WTC11 (cell line): ENCODE results near the gene KRTAP10-4. TPM values are rescaled to one million over a fixed set of nuclear protein-coding genes. Genes with fewer than 3 reads are reported as not detected.

Source experiments
- ATAC-seq: fragments of 200-7000 bp; cut with Tn5 transposase; 2 replicates; pipeline ENCODE4 v1.10.0; 2021; ENCODE audit warnings: mild to moderate bottlenecking, moderate library complexity
- CTCF ChIA-PET: fragments of 300-600 bp; sonication (Branson Sonifier 250); formaldehyde crosslinking; loops from one replicate; lab custom pipeline; 2021; ENCODE audit warnings: antibody characterized with exemption; lab: Charles Lee
- POLR2A ChIA-PET: fragments of 350-600 bp; sonication (Branson Sonifier 250); formaldehyde crosslinking; loops from one replicate; lab custom pipeline; 2021; ENCODE audit warnings: antibody characterized with exemption; lab: Charles Lee
- DNase-seq: peaks from one replicate; pipeline ENCODE4 v3.0.0; 2021; ENCODE audit warnings: low spot score
- H3K27ac Mint-ChIP-seq: 2 replicates; pipeline ENCODE4 v1.8.0; 2021; ENCODE audit warnings: mixed read lengths
- H3K27me3 Mint-ChIP-seq: 2 replicates; pipeline ENCODE4 v1.8.0; 2021; ENCODE audit warnings: low read depth, mild to moderate bottlenecking, moderate library complexity, mixed read lengths
- H3K36me3 Mint-ChIP-seq: 2 replicates; pipeline ENCODE4 v1.8.0; 2021; ENCODE audit warnings: mixed read lengths
- H3K4me1 Mint-ChIP-seq: 2 replicates; pipeline ENCODE4 v1.8.0; 2022; ENCODE audit warnings: mixed read lengths
- H3K4me3 Mint-ChIP-seq: 2 replicates; pipeline ENCODE4 v1.8.0; 2021; ENCODE audit warnings: mild to moderate bottlenecking, moderate library complexity, mixed read lengths
- H3K9me3 Mint-ChIP-seq: 2 replicates; pipeline ENCODE4 v1.8.0; 2021; ENCODE audit warnings: mixed read lengths
- AFF4 ChIP-seq: sonication (generic); formaldehyde crosslinking; IDR thresholded peaks from 2 replicates; pipeline ENCODE4 v1.8.1; 2023; ENCODE audit warnings: mild to moderate bottlenecking, missing genetic modification reagents, borderline replicate concordance
- ELF4 ChIP-seq: sonication (generic); formaldehyde crosslinking; IDR thresholded peaks from 2 replicates; pipeline ENCODE4 v1.8.1; 2022; ENCODE audit warnings: low read depth, mild to moderate bottlenecking, moderate library complexity, missing genetic modification reagents
- EMX1 ChIP-seq: fragments of 250-450 bp; sonication (Bioruptor Pico); IDR thresholded peaks from 2 replicates; pipeline ENCODE4 v1.8.0; 2021; ENCODE audit warnings: mild to moderate bottlenecking
- ETV6 ChIP-seq: sonication (generic); formaldehyde crosslinking; IDR thresholded peaks from 2 replicates; pipeline ENCODE4 v1.8.1; 2022; ENCODE audit warnings: mild to moderate bottlenecking, missing genetic modification reagents
- FOXP1 ChIP-seq: sonication (generic); formaldehyde crosslinking; IDR thresholded peaks from 2 replicates; pipeline ENCODE4 v1.8.0; 2022; ENCODE audit warnings: missing genetic modification reagents, mild to moderate bottlenecking, moderate library complexity, borderline replicate concordance
- FOXP4 ChIP-seq: sonication (generic); formaldehyde crosslinking; IDR thresholded peaks from 2 replicates; pipeline ENCODE4 v1.8.0; 2022; ENCODE audit warnings: mild to moderate bottlenecking, missing genetic modification reagents
- IRF1 ChIP-seq: sonication (generic); formaldehyde crosslinking; IDR thresholded peaks from 2 replicates; pipeline ENCODE4 v1.8.0; 2023; ENCODE audit warnings: missing genetic modification reagents
- JAZF1 ChIP-seq: fragments of 250-450 bp; sonication (Bioruptor Pico); IDR thresholded peaks from 2 replicates; pipeline ENCODE4 v1.9.0; 2021; ENCODE audit warnings: moderate library complexity, mild to moderate bottlenecking, inconsistent platforms
- KAT7 ChIP-seq: sonication (generic); formaldehyde crosslinking; IDR thresholded peaks from 2 replicates; pipeline ENCODE4 v1.8.1; 2023; ENCODE audit warnings: missing genetic modification reagents, mild to moderate bottlenecking, borderline replicate concordance
- RELA ChIP-seq: sonication (generic); formaldehyde crosslinking; IDR thresholded peaks from 2 replicates; pipeline ENCODE4 v1.8.1; 2022; ENCODE audit warnings: missing genetic modification reagents, mild to moderate bottlenecking, borderline replicate concordance
- SMAD3 ChIP-seq: sonication (generic); formaldehyde crosslinking; IDR thresholded peaks from 2 replicates; pipeline ENCODE4 v1.8.0; 2022; ENCODE audit warnings: missing genetic modification reagents, mild to moderate bottlenecking, borderline replicate concordance
- TEAD4 ChIP-seq: sonication (generic); formaldehyde crosslinking; IDR thresholded peaks from 2 replicates; pipeline ENCODE4 v1.8.0; 2022; ENCODE audit warnings: mild to moderate bottlenecking, missing genetic modification reagents
- USF2 ChIP-seq: sonication (generic); formaldehyde crosslinking; IDR thresholded peaks from 2 replicates; pipeline ENCODE4 v1.8.1; 2023; ENCODE audit warnings: mild to moderate bottlenecking, missing genetic modification reagents, moderate library complexity
- ZNF263 ChIP-seq: sonication (generic); formaldehyde crosslinking; IDR thresholded peaks from 2 replicates; pipeline ENCODE4 v1.8.1; 2022; ENCODE audit warnings: low read depth, mild to moderate bottlenecking, moderate library complexity, missing genetic modification reagents
- ZNF416 ChIP-seq: fragments of 250-450 bp; sonication (Bioruptor Pico); IDR thresholded peaks from 2 replicates; pipeline ENCODE4 v1.9.0; 2021; ENCODE audit warnings: mild to moderate bottlenecking, inconsistent platforms
- ZNF423 ChIP-seq: fragments of 250-450 bp; sonication (Bioruptor Pico); IDR thresholded peaks from 2 replicates; pipeline ENCODE4 v2.1.2; 2022; ENCODE audit warnings: mild to moderate bottlenecking, moderate library complexity
- ZNF671 ChIP-seq: fragments of 250-450 bp; sonication (Bioruptor Pico); IDR thresholded peaks from 2 replicates; pipeline ENCODE4 v1.8.0; 2021; ENCODE audit warnings: mild to moderate bottlenecking
- total RNA-seq: library from RNA; stranded (reverse); gene quantifications from 3 replicates; pipeline ENCODE4 v1.2.3, GENCODE V29; 2021
- TF ChIP-seq, protein P1 (sequence below): fragments of 250-450 bp; sonication (Bioruptor Pico); IDR thresholded peaks from 2 replicates; pipeline ENCODE4 v2.1.2; 2022; ENCODE audit warnings: mild to moderate bottlenecking, moderate library complexity
- TF ChIP-seq, protein P2 (sequence below): fragments of 250-450 bp; sonication (Bioruptor Pico); IDR thresholded peaks from 2 replicates; pipeline ENCODE4 v1.8.0; 2021; ENCODE audit warnings: mild to moderate bottlenecking

KRTAP10-4 gene
- total RNA-seq, 1 experiment from 2014 or later, result not detected

DNA sequence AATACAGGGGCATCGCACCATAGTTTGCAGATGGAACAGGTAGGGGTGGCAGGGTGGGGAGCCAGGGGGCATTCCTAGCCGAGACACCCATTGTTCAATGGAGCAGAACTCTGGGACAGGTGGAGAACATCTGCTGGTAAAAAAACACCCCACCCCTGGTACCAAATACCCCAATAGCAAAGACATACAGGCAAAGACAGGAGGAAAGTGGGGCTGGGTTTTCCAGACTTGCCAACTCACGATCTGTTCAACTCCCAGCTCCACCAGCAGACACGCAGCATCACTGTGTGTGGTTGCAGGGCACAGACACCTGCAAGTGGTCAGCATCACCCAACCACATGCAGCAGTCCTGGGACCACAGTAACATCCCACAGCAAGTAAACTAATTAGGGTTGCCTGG lies 38.0 kb downstream of the KRTAP10-4 start (continued):
- TF ChIP-seq FOXP4 (CRISPR knock-in tag) (no peak), ZNF671 (no peak), FOXP1 (CRISPR knock-in tag) (no peak)
- TF ChIP-seq, protein P1, sequence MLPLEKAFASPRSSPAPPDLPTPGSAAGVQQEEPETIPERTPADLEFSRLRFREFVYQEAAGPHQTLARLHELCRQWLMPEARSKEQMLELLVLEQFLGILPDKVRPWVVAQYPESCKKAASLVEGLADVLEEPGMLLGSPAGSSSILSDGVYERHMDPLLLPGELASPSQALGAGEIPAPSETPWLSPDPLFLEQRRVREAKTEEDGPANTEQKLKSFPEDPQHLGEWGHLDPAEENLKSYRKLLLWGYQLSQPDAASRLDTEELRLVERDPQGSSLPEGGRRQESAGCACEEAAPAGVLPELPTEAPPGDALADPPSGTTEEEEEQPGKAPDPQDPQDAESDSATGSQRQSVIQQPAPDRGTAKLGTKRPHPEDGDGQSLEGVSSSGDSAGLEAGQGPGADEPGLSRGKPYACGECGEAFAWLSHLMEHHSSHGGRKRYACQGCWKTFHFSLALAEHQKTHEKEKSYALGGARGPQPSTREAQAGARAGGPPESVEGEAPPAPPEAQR, result no peak
- TF ChIP-seq, all 79 proteins: peak for 0

- TF ChIP-seq ETV6 (CRISPR knock-in tag) (no peak), RELA (CRISPR knock-in tag) (0 out of 2 replicates have a peak, but pooled peaks have one; percentile 54)
- DNase-seq (no peak), ATAC-seq (no peak)
- peaks cover 33% of the 10 kb centered on the region for H3K36me3 Mint-ChIP-seq
- no peak within 1 kb of the TSS for H3K4me3 Mint-ChIP-seq
- POLR2A ChIA-PET, result no interaction called here
- no peak within 1 kb of the TSS for H3K27ac Mint-ChIP-seq
- CTCF ChIA-PET, result no interaction called here
- peaks cover 19% of the 10 kb centered on the region for H3K4me1 Mint-ChIP-seq
- peaks cover 4% of the 10 kb centered on the region for H3K27me3 Mint-ChIP-seq
- peaks cover 31% of the 10 kb centered on the region for H3K9me3 Mint-ChIP-seq
Measured at GRCh38 chr21:44612029-44612486, 38.5 kb downstream of the KRTAP10-4 start, which contains the start of gene KRTAP10-8. Gene KRTAP10-8 (plus strand): TSS chr21:44612079. CDS start chr21:44612101, 22 bp downstream.

DNA sequence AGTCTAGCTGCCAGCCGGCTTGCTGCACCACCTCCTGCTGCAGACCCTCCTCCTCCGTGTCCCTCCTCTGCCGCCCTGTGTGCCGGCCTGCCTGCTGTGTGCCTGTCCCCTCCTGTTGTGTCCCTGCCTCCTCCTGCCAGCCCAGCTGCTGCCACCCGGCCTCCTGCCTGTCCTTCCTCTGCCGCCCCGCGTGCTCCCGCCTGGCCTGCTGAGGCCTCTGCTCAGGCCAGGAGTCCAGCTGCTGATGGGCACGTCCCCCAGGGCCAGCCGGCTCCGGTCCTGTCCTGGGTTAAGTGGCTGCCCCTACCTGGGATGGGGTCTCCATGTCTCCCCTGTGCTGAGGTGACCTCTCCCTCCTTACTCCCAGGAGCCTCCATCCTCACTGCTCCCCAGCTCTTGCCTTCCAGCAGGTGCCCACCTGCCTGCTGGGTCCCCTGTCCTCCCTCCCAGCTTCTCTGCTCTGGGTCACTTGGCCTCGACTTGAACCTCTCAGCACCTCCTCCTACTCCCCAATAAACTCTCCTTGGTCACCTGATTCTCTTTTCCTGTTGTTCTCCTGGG lies 39.2 kb downstream of the KRTAP10-4 start:
- DNase-seq, result no peak
- no peak for TF ChIP-seq IRF1 (CRISPR knock-in tag)
- 0 out of 2 replicates have a peak, but pooled peaks have one; percentile 5 for TF ChIP-seq RELA (CRISPR knock-in tag)
- no peak for TF ChIP-seq JAZF1
- TF ChIP-seq, protein P2, sequence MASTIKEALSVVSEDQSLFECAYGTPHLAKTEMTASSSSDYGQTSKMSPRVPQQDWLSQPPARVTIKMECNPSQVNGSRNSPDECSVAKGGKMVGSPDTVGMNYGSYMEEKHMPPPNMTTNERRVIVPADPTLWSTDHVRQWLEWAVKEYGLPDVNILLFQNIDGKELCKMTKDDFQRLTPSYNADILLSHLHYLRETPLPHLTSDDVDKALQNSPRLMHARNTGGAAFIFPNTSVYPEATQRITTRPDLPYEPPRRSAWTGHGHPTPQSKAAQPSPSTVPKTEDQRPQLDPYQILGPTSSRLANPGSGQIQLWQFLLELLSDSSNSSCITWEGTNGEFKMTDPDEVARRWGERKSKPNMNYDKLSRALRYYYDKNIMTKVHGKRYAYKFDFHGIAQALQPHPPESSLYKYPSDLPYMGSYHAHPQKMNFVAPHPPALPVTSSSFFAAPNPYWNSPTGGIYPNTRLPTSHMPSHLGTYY (CRISPR knock-in tag), result no peak
- no peak for TF ChIP-seq KAT7
- no peak for TF ChIP-seq ETV6 (CRISPR knock-in tag)
- ATAC-seq, result no peak
- H3K27me3 Mint-ChIP-seq, result peaks cover 4% of the 10 kb centered on the region
- H3K9me3 Mint-ChIP-seq, result peaks cover 31% of the 10 kb centered on the region
- POLR2A ChIA-PET, result no interaction called here
- no peak overlapping the region for H3K4me3 Mint-ChIP-seq
- peak overlapping the region; percentile 72 for H3K27ac Mint-ChIP-seq
- peaks cover 23% of the 10 kb centered on the region for H3K4me1 Mint-ChIP-seq
- H3K36me3 Mint-ChIP-seq, result peaks cover 33% of the 10 kb centered on the region
- CTCF ChIA-PET, result no interaction called here

DNA sequence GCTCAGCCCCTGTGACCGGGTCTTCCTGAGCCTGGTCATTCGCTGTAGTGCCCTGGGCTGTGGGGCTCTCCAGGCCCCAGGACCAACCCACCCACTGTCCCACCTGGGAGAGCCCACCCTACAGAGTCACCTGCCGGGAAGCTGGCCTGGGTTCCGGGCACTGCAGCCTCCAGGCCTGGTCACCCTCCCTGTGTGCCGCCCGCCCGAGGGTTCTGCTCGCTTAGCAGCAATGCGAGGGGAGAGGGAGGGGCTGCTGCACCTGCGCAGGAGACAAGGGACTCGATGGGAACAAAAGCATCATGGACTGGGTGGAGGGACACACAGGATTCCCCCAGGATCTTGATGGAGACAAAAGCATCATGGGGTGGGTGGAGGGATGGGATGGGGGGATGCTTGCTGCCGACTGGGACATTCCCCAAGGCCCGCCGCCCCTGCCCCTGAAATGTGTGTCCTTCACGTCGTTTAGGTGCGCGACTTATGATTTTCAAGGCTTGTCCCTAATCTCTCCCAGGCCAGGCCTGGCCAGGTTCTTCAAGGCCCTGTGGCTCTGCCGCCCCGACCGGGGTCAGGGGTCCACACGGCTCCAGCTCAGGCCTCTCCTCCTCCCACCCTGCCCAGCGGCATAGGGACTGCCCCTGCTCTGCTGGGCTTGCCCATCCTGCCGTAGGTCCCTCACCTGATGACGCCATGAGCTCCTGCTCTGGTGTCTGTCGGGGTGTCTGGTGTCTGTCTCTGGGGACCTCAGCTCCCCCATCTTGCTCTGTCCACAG lies 40.0 kb downstream of the KRTAP10-4 start:
- DNase-seq, result no peak
- POLR2A ChIA-PET, result no interaction called here
- no peak overlapping the region for H3K4me3 Mint-ChIP-seq
- H3K27me3 Mint-ChIP-seq, result peaks cover 4% of the 10 kb centered on the region
- peaks cover 27% of the 10 kb centered on the region for H3K4me1 Mint-ChIP-seq
- H3K27ac Mint-ChIP-seq, result 0 out of 2 replicates have a peak overlapping the region, but pooled peaks have one; percentile 72
- CTCF ChIA-PET, result no interaction called here
- H3K9me3 Mint-ChIP-seq, result peaks cover 32% of the 10 kb centered on the region
- peaks cover 34% of the 10 kb centered on the region for H3K36me3 Mint-ChIP-seq
- ATAC-seq, result no peak
- TF ChIP-seq TEAD4 (CRISPR knock-in tag) (no peak), ZNF416 (CRISPR knock-in tag) (no peak), USF2 (CRISPR knock-in tag) (no peak), SMAD3 (CRISPR knock-in tag) (no peak), ELF4 (CRISPR knock-in tag) (no peak), ZNF263 (CRISPR knock-in tag) (no peak), AFF4 (CRISPR knock-in tag) (no peak), EMX1 (no peak), ZNF423 (no peak)
